GM18526 (cell line): ENCODE measurements around the gene BMPR1A.

ENCODE experiments used
- POLR2A ChIP-seq: IDR thresholded peaks from 3 replicates; pipeline ENCODE4 v1.6.1; 2011; ENCODE audit not compliant: insufficient read length; ENCODE audit errors: extremely low read depth

Gene BMPR1A

DNA sequence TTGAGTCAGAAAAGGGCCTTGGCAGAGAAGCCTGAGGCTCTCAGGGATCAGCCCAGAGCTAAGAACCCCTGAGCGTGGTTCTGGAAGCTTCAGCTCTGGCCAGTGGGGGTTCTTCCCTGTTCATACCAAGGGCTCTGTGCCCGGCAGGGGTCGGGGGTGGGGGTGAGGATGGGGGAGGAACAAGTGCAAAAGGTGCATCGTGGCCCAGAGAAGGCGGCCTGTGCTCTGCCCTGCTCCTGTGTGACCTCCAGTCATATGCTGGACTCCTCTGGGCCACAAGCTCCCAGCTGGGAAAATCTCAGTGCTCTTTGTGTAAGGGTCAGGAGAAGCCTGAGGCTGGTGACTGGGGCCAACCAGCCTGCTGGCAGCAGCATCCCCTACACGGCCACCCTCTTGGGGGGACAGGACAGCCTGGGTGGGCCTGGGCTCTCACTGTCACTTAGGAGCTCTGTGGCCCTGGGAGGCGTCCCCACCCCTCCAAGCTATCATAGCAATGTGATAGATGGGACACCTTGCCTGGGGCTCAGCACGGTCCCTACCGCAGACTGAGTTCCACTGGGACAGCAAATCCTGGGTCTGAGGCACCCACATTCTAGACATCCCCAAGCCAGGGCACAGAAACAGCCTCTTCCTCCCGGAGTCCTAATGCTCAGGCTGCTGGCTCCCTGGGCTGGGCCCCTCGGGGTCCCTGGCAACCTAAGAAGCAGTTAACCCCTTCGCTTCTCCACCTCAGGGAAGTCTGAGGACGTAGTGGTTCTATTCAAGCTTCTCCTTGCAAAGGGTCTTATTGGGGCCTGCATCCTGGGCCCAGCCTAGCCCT is 198.5 kb downstream of the BMPR1A start:
- TF ChIP-seq POLR2A = no peak

DNA sequence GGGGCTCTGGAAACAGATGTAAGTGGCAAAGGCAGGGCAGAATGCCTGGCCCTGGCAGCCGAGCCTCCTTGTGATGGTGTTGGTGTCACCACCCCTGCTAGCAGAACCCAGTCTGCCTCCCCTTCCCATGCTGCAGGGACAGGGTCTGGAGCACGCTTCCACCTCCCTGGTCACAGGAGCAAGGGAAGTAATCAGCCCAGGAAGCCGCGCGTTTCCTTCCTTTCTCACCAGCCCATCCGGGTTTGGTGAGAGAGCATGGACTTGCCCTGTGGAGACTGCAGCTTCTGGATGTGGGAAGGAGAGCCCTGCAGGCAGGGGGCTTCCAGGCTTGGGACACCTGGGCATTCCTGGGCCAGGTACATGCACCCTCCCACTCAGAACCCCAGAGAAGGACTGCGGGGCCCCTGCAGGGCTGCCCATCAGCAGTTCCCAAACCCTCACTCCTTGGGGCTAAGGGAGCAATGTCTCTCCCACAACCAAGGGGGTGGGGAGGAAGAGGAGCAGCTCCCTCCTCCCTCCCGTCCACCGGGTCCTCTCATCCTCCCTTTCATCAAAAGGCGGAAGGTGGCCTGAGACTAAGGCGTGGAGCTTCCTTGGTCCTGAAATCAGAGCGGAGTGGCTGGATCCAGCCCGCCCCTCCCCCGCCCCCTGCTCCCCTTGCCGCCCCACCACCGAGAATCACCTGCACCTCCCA is 199.2 kb downstream of the BMPR1A start:
- no peak for TF ChIP-seq POLR2A

DNA sequence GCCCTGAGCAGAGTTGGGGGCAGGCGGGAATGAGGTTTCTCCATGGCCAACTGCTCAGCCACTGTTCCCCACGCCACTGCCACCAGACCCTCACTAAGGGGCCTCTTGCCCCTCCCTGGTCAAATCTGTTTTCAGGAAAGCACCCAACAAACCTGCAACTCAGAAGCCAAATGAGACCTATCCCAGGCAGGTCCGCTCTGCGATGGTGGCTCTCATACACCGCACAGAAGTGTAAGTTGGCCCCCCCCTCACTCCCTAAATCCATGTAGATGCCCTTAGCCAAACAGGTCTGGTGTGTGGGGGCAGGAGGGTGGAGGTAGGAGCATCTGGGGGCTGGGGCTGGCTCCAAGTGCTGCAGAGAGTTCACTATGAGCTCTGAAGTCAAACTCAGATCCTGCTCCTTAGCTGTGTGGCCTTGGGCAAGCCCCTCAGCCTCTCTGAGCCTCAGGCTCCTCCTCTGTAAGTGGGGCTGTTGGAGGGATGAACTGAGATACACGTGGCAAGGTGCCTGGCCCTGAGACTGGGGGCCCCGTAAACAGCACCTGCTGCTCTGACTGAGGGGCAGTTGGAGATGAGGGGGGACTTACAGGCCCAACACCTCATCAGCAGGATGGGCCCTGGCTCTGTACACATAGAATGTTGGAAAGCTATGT is 199.9 kb downstream of the BMPR1A start:
- no peak for TF ChIP-seq POLR2A

DNA sequence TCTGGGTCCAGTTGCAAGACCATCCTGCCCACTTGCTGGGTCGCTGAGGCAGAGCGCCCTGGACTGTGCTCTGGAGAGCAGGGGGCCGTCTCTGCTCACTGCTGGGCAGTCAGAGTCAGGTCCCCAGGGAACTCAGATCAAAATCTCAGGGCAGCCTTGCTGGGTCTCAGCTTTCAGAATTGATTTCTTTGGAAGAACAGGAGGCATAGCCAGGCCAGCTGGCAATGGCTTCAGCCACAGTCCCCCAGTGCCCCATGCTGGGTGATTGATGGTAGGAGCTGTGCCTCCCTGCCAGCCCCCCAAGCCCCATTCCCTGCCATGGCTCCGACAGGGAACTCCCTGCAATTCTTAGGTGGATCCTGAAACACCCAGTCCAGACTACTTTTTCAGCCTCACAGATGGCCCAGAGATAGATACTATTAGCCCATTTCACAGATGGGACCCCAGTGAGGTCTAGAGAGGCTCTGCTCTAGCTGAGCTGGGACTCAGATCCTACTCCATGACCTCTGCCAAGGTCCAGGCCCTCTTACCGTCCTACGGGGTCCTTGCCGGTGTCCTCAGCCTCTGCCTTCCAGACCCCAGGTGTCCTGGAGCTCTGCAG is 200.5 kb downstream of the BMPR1A start:
- no peak for TF ChIP-seq POLR2A

DNA sequence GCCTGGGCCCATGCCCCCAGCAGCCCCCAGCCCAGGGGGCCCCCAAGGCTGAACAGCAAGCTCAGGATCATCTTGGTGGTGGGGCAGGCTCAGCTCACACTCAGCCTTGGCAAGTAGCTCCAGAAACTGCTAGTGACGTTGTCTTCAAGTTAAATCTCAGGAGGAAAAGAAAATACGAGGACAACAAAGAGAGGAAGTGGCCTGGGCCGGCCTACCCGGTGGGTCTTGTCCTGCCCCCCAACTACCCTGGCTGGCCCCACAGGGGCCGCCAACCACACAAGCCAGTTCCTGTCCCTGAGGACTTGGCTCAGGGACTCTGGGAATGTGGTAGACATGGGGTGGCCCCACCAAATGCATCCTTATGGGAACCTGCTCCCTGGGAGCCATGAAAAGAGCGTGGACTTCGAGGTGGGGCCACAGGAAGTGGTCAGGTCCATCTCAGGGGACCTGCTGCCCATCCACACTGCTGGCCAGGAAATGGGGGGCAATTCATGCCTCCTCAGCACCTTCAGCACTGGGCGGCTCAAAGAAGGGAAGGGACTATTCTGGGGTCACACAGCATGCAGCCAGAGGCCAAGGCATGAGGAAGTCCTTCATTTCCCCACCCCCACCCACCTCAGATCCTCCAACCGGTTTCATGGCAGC is 201.2 kb downstream of the BMPR1A start, which contains the start of gene MMRN2:
TSS of gene MMRN2 (minus strand) at position 145 of the 645 bp plus-strand sequence. CDS start at position 71, 74 bp downstream.
- TF ChIP-seq POLR2A = no peak

DNA sequence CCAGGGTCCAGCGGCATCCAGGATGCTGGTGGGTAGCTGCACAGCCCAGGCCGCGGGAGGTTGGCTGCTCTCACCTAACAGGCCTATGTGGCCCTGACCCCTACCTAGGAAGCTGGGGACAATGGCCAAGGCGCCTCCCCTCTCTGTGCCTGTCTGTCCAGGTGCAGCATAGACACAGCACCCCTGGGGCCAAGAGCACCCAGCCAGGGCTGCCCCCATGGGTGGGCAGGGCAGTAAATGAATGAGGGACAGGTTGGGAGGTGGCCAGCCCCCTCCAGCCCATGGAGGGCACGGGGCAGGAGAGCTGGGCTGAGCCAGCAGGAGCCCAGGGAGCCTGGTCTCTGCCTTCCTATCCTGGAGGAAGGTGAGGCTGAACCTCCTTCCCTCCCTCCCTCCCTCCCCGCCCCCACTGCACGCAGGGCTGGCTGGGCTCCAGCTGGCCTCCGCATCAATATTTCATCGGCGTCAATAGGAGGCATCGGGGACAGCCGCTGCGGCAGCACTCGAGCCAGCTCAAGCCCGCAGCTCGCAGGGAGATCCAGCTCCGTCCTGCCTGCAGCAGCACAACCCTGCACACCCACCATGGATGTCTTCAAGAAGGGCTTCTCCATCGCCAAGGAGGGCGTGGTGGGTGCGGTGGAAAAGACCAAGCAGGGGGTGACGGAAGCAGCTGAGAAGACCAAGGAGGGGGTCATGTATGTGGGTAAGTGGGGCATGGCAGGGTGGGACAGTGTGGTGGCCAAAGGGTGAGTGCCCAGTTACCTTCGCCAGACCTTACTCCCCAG is 201.9 kb downstream of the BMPR1A start, which contains the start of gene SNCG:
TSS of gene SNCG (plus strand) at position 484 of the 785 bp plus-strand sequence. CDS start at position 583, 99 bp downstream.
- TF ChIP-seq POLR2A = no peak

DNA sequence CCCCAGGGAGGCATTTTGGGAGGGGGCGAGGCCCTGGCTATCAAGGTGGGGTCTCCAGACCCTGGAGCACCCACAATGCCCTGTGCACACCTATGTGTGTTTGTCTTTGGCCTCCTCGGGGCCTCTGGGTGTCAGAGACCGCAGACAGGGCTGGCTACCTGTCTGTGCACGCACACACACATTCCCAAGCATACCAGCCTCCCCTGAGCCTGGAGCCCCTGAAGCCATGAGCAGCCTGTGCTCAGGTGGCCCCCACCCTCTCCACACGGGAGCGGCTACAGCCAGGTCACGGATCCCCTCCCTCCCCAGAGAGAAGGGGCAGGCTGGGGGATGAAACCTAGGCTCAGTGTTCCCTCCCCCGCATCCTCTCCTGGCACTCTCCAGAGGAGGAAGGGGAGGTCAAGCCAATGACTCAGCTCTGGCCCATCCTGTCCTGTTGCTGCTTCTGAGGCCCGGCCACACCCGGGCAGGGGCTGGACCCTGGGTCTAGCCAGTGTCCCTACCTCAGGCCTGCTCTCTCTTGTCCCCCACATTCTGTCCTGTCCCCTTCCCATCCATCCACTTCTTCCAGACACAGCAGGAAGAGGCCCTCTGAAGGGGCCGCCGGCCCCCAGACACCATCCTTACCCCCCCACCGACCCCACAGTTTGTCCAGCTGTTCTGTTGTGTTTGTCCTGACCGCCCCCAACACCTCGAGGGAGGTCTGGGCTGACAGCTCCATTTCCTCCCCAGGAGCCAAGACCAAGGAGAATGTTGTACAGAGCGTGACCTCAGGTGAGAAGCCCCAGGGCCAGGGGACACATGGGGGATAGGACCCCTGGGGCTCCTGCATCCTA is 202.7 kb downstream of the BMPR1A start:
- TF ChIP-seq POLR2A = no peak

DNA sequence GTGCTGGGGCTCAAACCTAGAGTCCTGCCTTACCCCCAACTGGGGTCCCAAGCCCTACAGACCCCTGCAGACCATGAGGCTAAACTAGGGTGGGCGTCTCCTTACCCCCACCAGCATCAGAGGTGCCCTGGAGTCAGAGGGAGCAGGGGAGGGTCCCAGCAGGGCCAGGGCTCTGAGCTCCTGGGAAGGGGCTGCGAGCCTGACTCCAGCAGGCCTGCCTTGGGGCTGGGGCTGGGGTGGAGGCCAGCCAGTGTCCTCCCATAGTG is 203.3 kb downstream of the BMPR1A start:
- TF ChIP-seq POLR2A = no peak

DNA sequence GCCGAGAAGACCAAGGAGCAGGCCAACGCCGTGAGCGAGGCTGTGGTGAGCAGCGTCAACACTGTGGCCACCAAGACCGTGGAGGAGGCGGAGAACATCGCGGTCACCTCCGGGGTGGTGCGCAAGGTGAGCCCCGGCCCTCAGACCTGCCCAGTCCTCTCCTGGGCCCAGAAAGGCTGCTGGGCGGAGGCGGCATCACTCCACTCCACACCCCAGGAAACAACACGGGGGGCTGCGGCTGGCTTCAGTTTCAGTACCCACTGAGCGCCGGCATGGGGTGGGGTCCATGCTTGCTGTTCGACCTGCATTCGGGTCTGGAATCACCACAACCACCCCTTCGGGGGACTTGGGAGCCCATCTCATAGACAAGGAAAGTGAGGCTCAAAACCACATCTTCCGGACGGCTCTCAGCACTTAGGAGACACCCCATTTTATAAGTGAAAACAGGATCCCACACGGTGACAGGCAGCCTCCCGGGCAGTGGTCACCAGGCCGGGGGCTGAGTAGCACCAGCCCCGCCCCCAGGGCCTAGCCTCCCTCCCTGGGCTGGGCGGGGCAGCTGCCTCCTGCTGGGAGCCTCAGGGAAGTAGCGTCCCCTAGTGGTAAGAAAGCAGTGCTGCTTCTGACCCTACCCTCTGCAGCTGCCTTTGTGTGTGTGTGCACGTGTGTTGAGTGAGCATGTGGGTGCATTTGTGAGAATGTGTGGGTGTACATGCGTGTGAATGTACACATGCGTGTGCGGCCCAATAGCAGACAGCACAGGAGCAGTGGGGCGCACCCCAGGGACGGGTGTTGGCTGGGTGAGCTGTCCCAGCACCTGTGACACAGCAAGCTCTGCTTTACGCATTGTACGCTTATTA is 203.8 kb downstream of the BMPR1A start:
- no peak for TF ChIP-seq POLR2A

DNA sequence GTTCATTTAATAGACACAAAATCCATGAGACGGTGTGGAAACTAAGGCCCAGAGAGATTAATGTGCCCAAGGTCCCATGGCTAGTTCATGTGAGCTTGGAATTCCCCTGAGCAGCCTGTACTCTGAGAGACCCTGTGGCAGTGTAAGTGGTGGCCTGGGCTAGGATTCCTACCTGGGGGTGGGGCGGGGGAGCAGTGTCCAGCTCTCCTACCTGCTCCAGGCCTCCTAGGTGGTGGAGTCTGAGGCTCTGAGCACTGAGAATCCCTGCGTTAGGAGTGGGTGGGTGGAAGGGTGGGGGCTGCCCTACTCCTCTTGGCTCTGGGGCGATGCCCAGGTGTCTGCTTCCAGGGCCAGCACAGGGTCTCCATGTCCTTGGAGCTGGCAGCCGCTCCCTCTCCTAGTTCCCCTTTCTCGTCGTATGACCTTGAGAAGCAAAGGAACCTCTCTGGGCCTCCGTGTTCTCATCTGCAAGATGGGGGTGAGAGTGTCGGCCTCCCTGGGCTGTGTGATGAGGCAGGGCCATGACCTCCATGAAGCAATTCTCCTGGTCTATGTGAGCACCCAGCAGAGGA is 204.5 kb downstream of the BMPR1A start:
- no peak for TF ChIP-seq POLR2A

DNA sequence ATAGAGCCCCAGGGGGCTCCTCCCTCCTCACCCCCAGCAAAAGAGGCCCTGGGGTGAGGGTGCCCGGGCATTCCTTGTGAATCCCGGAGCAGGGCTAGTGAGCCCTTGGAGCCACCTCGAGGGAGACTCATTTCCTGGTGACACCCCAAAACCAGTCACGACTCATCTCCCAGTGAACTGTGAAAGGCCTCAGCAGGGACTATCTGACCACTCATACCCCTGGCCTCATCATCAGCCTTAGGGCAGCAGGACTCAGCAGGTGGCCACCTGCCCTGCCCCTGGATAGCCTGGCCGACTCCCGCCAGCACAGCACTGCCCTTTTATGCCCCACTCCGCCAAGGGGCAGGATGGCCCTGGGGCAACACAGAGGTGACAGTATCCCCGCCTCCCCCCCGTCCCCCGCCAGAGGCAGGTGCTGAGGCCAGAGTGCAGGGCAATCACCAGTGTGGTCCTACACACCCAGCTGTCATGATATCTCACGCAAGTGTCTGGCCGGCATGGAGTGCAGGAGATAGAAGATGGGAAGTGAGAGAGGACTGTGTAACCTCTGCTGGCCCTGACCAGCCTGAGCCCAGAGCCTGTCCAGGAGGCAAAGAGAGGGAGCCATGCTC is 205.2 kb downstream of the BMPR1A start:
- no peak for TF ChIP-seq POLR2A
